Bronchial epithelial cell (primary cell): ENCODE data around the gene TSR3. TPM values are rescaled to one million over a fixed set of nuclear protein-coding genes. Genes with fewer than 3 reads are reported as not detected.

Experiments
- DNase-seq: peaks from one replicate; pipeline ENCODE4 v3.0.0-alpha.2; 2010; ENCODE audit warnings: low read depth
- FAIRE-seq: peaks from 2 replicates; lab custom pipeline; 2011; peaks lifted over from hg19 to GRCh38; lab: Jason Lieb, UNC
- H3K27me3 ChIP-seq: 2 replicates; pipeline ENCODE4 v1.5.1; 2011; ENCODE audit warnings: low read length; ENCODE audit not compliant: control insufficient read depth, insufficient read depth
- H3K36me3 ChIP-seq: 2 replicates; pipeline ENCODE4 v1.5.1; 2011; ENCODE audit warnings: low read length; ENCODE audit not compliant: control insufficient read depth, insufficient read depth
- H3K4me3 ChIP-seq: 2 replicates; pipeline ENCODE4 v1.5.1; 2011; ENCODE audit warnings: mild to moderate bottlenecking, low read depth, low read length, control low read depth
- CTCF ChIP-seq: IDR thresholded peaks from 2 replicates; pipeline ENCODE4 v1.5.1; 2011; ENCODE audit warnings: mild to moderate bottlenecking, moderate library complexity, low read length, control low read depth, inconsistent platforms; ENCODE audit not compliant: insufficient read depth, severe bottlenecking
- total RNA-seq: library from RNA; depleted of rRNA; stranded (reverse); fragments of >200 nt; gene quantifications from 2 replicates; pipeline ENCODE4 v1.2.1, GENCODE V29; 2014

TSR3 gene
- total RNA-seq, 1 donor from 2014 or later: 117 TPM

DNA sequence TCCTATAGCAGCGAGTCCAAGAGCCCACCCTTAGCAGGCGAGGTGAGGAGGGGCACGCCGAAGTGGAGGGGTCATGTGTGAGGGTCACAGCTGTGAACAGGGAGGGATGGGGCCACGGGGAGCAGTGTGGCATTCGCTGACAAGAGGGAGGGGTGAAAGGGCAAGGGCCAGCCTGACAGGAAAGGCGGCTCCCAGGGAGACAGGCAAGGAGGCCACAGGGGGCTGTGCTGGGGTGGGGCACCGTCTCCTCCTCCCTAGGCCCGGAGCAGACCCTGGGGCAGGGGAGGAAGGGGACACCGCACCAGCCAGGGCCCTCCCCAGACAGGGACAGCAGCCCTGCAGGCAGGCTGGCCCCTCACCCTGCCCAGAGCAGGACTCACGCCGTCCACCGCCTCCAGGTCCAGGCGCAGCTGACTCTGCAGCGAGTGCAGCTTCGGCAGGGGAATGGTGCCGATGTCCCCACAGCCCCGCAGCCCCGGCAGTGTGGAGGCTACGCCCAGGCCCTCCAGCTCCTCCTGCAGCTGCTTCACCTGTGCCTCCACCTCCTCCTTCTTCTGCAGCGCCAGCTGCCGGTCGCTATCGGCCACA, 15.1 kb upstream of the TSR3 start:
- Histone ChIP-seq H3K4me3 (no peak overlapping the region), H3K27me3 (no peaks in the 10 kb centered on the region), H3K36me3 (peaks cover 11% of the 10 kb centered on the region)
- no peak for TF ChIP-seq CTCF
- no peak for FAIRE-seq
- no peak for DNase-seq

DNA sequence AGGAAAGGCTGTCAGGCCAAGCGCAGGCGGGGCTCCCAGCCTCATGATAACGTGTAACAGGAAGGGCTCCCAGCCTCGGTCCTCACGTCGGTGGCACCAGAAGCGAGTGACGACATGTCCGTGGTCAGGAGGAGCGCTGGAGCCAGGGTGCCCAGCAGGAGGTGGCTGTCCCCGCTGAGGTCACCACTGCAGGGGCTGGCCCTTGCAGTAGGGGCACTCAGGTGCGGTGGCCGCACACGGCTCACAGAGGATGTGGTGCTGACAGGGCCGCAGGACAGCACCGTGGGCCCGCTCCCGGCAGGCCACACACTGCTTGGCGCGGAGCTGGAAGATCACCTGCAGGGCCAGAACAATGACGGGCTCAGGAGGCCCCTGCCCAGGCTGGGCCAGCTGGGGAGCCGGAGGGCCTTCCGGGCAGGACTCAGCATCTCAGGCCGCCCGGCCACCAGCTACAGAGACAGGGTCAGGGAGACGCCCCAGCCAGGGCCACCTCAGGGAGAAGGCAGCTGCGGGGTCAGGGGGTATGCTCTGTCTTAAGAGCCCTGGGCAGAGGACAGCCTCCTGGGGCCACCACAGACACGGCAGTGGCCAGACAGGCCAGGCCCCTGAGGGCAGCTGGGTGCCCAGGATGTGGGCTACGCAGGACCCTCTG, 14.5 kb upstream of the TSR3 start:
- DNase-seq (no peak), FAIRE-seq (no peak)
- Histone ChIP-seq H3K4me3 (no peak overlapping the region), H3K27me3 (no peaks in the 10 kb centered on the region), H3K36me3 (peaks cover 12% of the 10 kb centered on the region)
- no peak for TF ChIP-seq CTCF

- peaks cover 14% of the 10 kb centered on the region for H3K36me3 ChIP-seq
Observed at GRCh38 chr16:1364510-1364909, 12.8 kb upstream of the TSR3 start.

GRCh38 chr16:1363501-1364041, 11.9 kb upstream of the TSR3 start:
- no peak for FAIRE-seq
- TF ChIP-seq CTCF: peak; percentile 92
- DNase-seq: peak; percentile 23
- Histone ChIP-seq H3K4me3 (no peak overlapping the region), H3K27me3 (no peaks in the 10 kb centered on the region), H3K36me3 (peaks cover 14% of the 10 kb centered on the region)

More at GRCh38 chr16:1364510-1364909, 12.8 kb upstream of the TSR3 start:
- FAIRE-seq (no peak), DNase-seq (no peak)
- H3K4me3 ChIP-seq: no peak overlapping the region
- no peak for TF ChIP-seq CTCF
- H3K27me3 ChIP-seq: no peaks in the 10 kb centered on the region

- no peak for TF ChIP-seq CTCF
- FAIRE-seq (no peak), DNase-seq (no peak)
- Histone ChIP-seq H3K4me3 (no peak overlapping the region), H3K36me3 (peaks cover 15% of the 10 kb centered on the region), H3K27me3 (no peaks in the 10 kb centered on the region)
Observed at GRCh38 chr16:1362807-1363206, 11.1 kb upstream of the TSR3 start.
